COR-L47 (cell line): Measurements from ENCODE around the gene U2SURP.

Source experiments
- DNase-seq: peaks from one replicate; lab custom pipeline; 2025; lab: John Stamatoyannopoulos, UW

The U2SURP gene

DNA sequence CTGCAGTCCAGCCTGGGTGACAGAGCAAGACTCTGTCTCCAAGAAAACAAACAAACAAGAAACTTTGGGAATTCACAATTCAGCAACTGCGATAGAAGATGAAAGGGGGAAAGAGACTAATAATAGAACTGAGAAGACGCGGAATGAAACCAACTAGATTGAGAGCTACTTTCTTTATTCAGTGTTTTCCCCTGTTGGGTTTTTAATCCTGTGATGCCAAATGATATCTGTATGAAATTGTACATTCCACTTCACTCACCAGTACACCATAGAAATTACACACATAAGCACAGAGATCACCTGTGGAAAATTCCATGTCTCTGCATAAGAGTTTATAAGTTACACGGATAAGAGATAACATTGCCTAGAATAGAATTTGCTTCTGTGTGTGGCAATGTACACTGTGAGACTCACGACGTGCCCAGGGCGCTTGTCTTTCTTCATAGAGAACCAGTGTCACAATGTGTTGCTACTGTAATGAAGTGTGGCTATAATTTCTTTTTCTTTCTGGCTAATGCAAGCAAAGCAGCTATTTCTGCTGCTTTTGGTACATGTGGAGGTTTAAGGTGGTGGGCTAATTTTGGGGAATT lies 100.5 kb downstream of the U2SURP start:
- DNase-seq, result no peak

DNA sequence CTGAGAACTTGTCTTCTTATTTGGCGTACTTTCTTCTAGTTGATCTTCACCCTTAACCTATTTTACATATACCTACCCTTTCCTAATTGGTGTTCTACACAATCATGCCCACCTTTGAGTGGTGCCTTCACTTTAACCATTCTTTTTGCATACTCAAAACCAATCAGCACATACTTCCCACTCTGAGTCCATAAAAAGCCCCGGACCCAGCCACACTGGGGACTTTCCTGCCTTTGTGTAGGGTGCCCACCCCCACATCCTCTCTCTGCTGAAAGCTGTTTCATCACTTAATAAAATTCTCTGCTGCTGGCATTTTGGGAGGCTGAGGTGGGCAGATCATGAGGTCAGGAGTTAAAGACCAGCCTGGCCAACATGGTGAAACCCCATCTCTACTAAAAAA lies 102.3 kb downstream of the U2SURP start:
- DNase-seq, result no peak

DNA sequence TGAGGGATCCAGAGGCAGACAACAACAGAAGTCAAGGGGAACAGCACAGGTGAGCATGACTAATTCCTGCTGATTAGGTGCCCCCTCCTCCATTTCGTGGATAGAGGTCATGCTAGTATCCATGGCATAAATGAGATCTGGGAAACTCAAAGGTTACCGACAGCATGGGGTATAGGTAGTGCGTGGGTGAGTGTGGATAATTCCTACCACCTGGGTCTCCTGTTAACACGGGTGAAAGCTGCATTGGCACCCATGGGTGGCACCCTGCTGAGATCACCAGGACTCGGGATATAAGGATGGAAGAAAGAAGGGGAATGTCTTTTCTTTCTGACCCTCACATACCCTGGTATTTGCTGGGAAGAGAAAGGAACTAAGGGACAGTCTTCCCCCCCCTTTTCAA lies 103.8 kb downstream of the U2SURP start:
- no peak for DNase-seq

DNA sequence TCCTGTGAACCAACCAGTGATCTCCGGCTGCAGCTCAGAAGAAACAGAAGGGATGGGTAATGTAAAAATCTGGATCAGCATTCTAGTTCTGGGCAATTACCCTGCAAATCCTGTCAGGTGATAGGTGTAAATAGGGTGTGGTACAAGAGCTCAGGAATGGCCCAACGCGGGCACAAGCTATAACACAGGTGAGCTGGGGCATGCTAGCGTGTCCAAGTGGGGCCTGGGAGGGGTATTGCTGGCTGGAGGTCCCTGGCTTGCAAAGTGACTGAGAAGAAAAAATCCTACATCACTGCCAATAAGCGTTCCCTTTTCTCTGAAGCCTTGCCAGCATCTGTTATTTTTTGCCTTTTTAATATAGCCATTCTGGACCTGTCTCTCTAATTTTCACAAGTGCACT lies 108.5 kb downstream of the U2SURP start:
- DNase-seq, result no peak
